Naive thymus-derived CD8-positive, alpha-beta T cell (primary cell): ENCODE results near the gene ATP11A. TPM values are rescaled to one million over a fixed set of nuclear protein-coding genes. Genes with fewer than 3 reads are reported as not detected.
"Not testable (repeated sequence)": the region's sequence is repeated elsewhere in the genome, so short reads cannot be mapped to it uniquely, and the experiment has no call there.

ENCODE experiments used
- ATAC-seq, 2 donors: fragments of 150-1000 bp; cut with Tn5 transposase in 1 of 2; sonication (Bioruptor Pico), chemical (Tn5 transposase) in 1 of 2; 1 replicate in 1 of 2; 2 replicates in 1 of 2; pipeline ENCODE4 v1.10.0; 2021; ENCODE audit warnings: mild to moderate bottlenecking in 2 of 2, moderate library complexity in 2 of 2
- POLR2A ChIA-PET: fragments of 350-600 bp; sonication (Branson Sonifier 250); formaldehyde crosslinking; loops from one replicate; lab custom pipeline; 2021; ENCODE audit warnings: antibody characterized with exemption; lab: Charles Lee
- DNase-seq, 10 donors: peaks; one replicate each; pipeline versions ENCODE4 v3.0.0 to v3.0.0-alpha.2; 2020 to 2022
- H3K27ac Mint-ChIP-seq, 10 donors: one replicate each; pipeline ENCODE4 v1.8.0; 2020 to 2022; ENCODE audit warnings: mild to moderate bottlenecking in 10 of 10, mixed read lengths in 10 of 10, moderate library complexity in 4 of 10, inconsistent platforms in 1 of 10
- H3K27me3 Mint-ChIP-seq, 5 donors: one replicate each; pipeline ENCODE4 v1.8.0; 2021 to 2022; ENCODE audit warnings: mixed read lengths in 5 of 5
- H3K36me3 Mint-ChIP-seq, 3 donors: one replicate each; pipeline ENCODE4 v1.8.0; 2020 to 2022; ENCODE audit warnings: mixed read lengths in 3 of 3, mild to moderate bottlenecking in 2 of 3, inconsistent platforms in 1 of 3
- H3K4me1 Mint-ChIP-seq, 4 donors: one replicate each; pipeline ENCODE4 v1.8.0; 2021 to 2022; ENCODE audit warnings: mixed read lengths in 4 of 4
- H3K4me3 Mint-ChIP-seq, 10 donors: one replicate each; pipeline ENCODE4 v1.8.0; 2020 to 2022; ENCODE audit warnings: mild to moderate bottlenecking in 10 of 10, mixed read lengths in 10 of 10, moderate library complexity in 6 of 10, inconsistent platforms in 1 of 10
- H3K9me3 Mint-ChIP-seq, 9 donors: one replicate each; pipeline ENCODE4 v1.8.0; 2020 to 2022; ENCODE audit warnings: mixed read lengths in 9 of 9, mild to moderate bottlenecking in 3 of 9, inconsistent platforms in 1 of 9, moderate library complexity in 1 of 9
- polyA plus RNA-seq, 3 donors: library from polyadenylated mRNA; unstranded; fragments of 300-500 nt; fragmentation: Illumina TruSeq; gene quantifications; one replicate each; pipeline ENCODE4 v1.2.3, GENCODE V29; 2021
- total RNA-seq, 8 experiments: library from RNA in 2 of 8; stranded (reverse) in 2 of 8; gene quantifications; one replicate each; pipeline ENCODE4 v1.2.3 and lab custom pipeline; 2021 to 2026

Gene ATP11A
- total and polyA plus RNA-seq, 5 experiments from 2014 or later, result 0.76 to 23.9 (median 3.1) TPM

DNA sequence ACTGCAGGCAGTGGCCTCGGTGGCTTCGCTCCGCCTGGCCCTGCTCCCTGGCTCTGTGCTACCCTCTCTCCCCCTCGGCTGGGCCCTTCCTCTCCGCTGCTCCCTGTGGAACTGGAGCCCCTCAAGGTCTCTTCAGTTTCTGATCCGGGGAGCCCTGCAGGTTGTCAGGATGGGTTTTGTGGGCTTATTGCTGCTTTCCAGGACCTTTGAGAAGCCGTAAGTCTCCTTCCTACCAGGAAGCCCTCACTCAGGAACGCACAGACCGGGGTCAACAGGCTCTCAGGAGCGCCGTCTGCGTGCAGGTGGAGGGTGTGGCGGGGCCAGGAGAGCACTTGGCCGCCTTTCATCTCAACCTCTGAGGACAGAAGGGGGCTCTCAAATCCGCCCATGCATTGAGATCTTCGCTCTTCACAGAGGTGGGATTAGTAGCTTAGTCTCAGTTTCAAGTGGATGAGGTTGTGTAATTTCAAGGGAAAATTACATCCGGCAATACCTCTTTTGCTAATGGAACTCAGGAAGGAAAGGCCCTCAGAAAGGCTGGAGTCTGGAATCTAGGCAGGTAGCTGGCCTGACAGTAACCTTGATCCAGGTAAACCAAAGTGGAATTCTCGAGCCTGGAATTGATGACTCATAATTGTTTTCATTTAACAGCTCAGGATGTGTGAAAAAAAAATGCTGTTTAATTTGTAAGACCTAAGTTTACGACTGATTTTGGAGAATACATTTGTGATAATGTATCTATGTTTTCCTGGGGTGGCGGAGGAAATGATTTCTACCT, 102.0 kb downstream of the ATP11A start:
- no peak for DNase-seq
- POLR2A ChIA-PET, result no interaction called here
- peaks cover 0 to 3% (median 0%) of the 10 kb centered on the region in 9 donors for H3K9me3 Mint-ChIP-seq
- no peak for ATAC-seq
- peaks cover 6 to 32% (median 24%) of the 10 kb centered on the region in 3 donors for H3K36me3 Mint-ChIP-seq
- H3K27ac Mint-ChIP-seq, result peak overlapping the region in 6 of 10 donors; percentile 31 to 63 (median 54)
- H3K4me1 Mint-ChIP-seq, result peaks cover 0 to 12% (median 8%) of the 10 kb centered on the region in 4 donors
- H3K27me3 Mint-ChIP-seq, result no peaks in the 10 kb centered on the region
- peak overlapping the region in 1 of 10 donors; percentile 1 for H3K4me3 Mint-ChIP-seq

GRCh38 chr13:112792511-112792910, 102.7 kb downstream of the ATP11A start:
- Mint-ChIP-seq H3K36me3 (peaks cover 10 to 34% (median 24%) of the 10 kb centered on the region in 3 donors), H3K9me3 (peaks cover 0 to 3% (median 0%) of the 10 kb centered on the region in 9 donors), H3K27ac (peak overlapping the region in 5 of 10 donors; percentile 31 to 63 (median 60)), H3K4me3 (peak overlapping the region in 1 of 10 donors; percentile 1), H3K27me3 (no peaks in the 10 kb centered on the region), H3K4me1 (peaks cover 0 to 12% (median 8%) of the 10 kb centered on the region in 4 donors)
- POLR2A ChIA-PET, result no interaction called here
- ATAC-seq (no peak), DNase-seq (no peak)

DNA sequence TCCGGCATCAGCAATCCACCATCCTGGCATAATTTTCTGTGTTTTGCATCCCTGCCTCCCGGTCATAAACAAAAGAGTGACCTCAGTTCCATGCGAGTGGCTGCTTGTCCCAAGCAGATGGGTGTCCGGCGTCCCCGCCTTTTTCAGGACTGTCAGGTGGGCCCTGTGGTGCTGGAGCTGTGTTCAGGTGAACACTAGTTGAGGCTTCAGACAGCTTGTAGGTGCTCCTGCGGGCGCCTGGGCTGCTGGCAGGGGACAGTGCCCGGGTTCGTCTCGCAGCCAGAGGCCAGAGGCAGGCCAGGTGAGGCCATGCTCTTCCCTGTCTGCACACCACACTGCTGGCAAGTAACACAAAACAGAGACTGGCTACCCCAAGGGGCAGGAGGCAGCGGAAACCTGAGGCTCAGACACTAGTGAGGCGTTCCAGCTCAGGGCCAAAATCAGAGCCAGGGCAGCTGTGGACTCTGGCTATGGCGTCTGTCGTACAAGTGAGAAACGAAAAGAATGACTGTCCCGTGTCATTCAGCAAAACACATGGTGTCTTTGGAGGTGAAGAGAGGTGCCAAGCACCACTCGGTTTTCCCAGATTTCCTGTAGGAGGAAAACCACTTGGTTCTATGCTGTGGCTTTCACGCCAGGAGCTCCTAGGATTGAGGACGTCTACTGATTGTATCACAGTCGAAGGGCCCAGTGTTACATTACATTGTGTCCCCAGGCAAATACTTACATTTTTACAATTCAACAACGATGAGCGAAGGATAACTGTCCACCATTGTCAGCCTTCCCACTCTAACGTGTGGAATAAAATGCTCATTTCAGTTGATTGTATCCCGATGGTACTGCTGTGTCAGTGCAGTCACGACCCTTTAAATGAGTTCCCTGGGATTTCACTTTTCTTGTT, 104.0 kb downstream of the ATP11A start:
- peaks cover 0 to 12% (median 8%) of the 10 kb centered on the region in 4 donors for H3K4me1 Mint-ChIP-seq

GRCh38 chr13:112795277-112795676, 105.4 kb downstream of the ATP11A start:
- ATAC-seq, result no peak
- Mint-ChIP-seq H3K27me3 (no peaks in the 10 kb centered on the region), H3K27ac (no peak overlapping the region), H3K9me3 (peaks cover 0 to 16% (median 4%) of the 10 kb centered on the region in 9 donors), H3K36me3 (peaks cover 23 to 33% (median 28%) of the 10 kb centered on the region in 3 donors), H3K4me3 (no peak overlapping the region), H3K4me1 (peaks cover 0 to 12% (median 8%) of the 10 kb centered on the region in 4 donors)
- DNase-seq, result no peak
- POLR2A ChIA-PET, result no interaction called here

More for the DNA sequence above, 104.0 kb downstream of the ATP11A start:
- POLR2A ChIA-PET, result no interaction called here
- peaks cover 0 to 6% (median under 1%) of the 10 kb centered on the region in 9 donors for H3K9me3 Mint-ChIP-seq
- no peak overlapping the region for H3K27ac Mint-ChIP-seq
- DNase-seq (no peak), ATAC-seq (no peak)
- H3K4me3 Mint-ChIP-seq, result no peak overlapping the region
- peaks cover 15 to 32% (median 23%) of the 10 kb centered on the region in 3 donors for H3K36me3 Mint-ChIP-seq
- H3K27me3 Mint-ChIP-seq, result no peaks in the 10 kb centered on the region

GRCh38 chr13:112796190-112796915, 106.5 kb downstream of the ATP11A start:
- H3K27me3 Mint-ChIP-seq, result no peaks in the 10 kb centered on the region
- peak overlapping the region in 1 of 10 donors; percentile 39 for H3K27ac Mint-ChIP-seq
- H3K4me3 Mint-ChIP-seq, result no peak overlapping the region
- H3K36me3 Mint-ChIP-seq, result peaks cover 23 to 33% (median 28%) of the 10 kb centered on the region in 3 donors
- DNase-seq (no peak), ATAC-seq (no peak)
- H3K4me1 Mint-ChIP-seq, result peaks cover 0 to 12% (median 8%) of the 10 kb centered on the region in 4 donors
- POLR2A ChIA-PET, result no interaction called here
- H3K9me3 Mint-ChIP-seq, result peaks cover 0 to 16% (median 4%) of the 10 kb centered on the region in 9 donors

GRCh38 chr13:112799394-112799793, 109.6 kb downstream of the ATP11A start:
- DNase-seq (no peak), ATAC-seq (no peak)
- Mint-ChIP-seq H3K9me3 (peaks cover 0 to 16% (median 4%) of the 10 kb centered on the region in 9 donors), H3K27me3 (no peaks in the 10 kb centered on the region), H3K4me3 (no peak overlapping the region), H3K27ac (peak overlapping the region in 1 of 10 donors; percentile 52), H3K36me3 (peaks cover 16 to 26% (median 17%) of the 10 kb centered on the region in 3 donors), H3K4me1 (peaks cover 0 to 3% (median under 1%) of the 10 kb centered on the region in 4 donors)
- POLR2A ChIA-PET, result no interaction called here

DNA sequence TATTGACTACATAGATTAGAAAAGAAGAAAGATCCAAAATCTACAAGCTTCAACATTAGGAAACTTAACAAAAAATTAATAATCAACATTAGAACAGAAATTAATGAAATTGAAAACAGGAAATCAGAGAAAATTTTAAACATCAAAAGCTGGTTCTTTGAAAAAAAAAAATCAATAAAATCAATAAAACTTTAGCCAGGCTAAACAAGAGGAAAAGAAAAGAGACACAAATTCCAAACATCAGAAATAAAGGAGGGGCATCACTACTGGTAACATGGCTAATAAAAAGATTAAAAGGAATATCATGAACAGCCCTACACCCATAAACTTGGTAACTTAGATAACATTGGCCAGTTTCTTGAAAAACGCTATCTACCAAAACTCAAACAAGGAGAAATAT, 110.2 kb downstream of the ATP11A start:
- Mint-ChIP-seq H3K4me3 (no peak overlapping the region), H3K9me3 (peaks cover 0 to 16% (median 4%) of the 10 kb centered on the region in 9 donors), H3K27ac (no peak overlapping the region), H3K36me3 (peaks cover 14 to 26% (median 17%) of the 10 kb centered on the region in 3 donors), H3K27me3 (no peaks in the 10 kb centered on the region), H3K4me1 (peaks cover 0 to 5% (median 2%) of the 10 kb centered on the region in 4 donors)
- DNase-seq, result no peak
- POLR2A ChIA-PET, result no interaction called here
- no peak for ATAC-seq

- H3K4me1 Mint-ChIP-seq, H3K4me3 Mint-ChIP-seq, DNase-seq, ATAC-seq, POLR2A ChIA-PET, H3K27me3 Mint-ChIP-seq, H3K27ac Mint-ChIP-seq: not testable (repeated sequence)
- H3K36me3 Mint-ChIP-seq, result peaks cover 17 to 24% (median 20%) of the 10 kb centered on the region in 3 donors
- H3K9me3 Mint-ChIP-seq, result peaks cover 0 to 16% (median 4%) of the 10 kb centered on the region in 9 donors
These were observed 111.0 kb downstream of the ATP11A start for GRCh38 chr13:112800807-112801206.

GRCh38 chr13:112802802-112803195, 113.0 kb downstream of the ATP11A start:
- POLR2A ChIA-PET, result no interaction called here
- Mint-ChIP-seq H3K27ac (no peak overlapping the region), H3K4me1 (peaks cover 0 to 5% (median 2%) of the 10 kb centered on the region in 4 donors), H3K9me3 (peaks cover 0 to 16% (median 4%) of the 10 kb centered on the region in 9 donors), H3K27me3 (no peaks in the 10 kb centered on the region), H3K36me3 (peaks cover 11 to 25% (median 21%) of the 10 kb centered on the region in 3 donors), H3K4me3 (no peak overlapping the region)
- DNase-seq, result no peak
- ATAC-seq, result no peak

DNA sequence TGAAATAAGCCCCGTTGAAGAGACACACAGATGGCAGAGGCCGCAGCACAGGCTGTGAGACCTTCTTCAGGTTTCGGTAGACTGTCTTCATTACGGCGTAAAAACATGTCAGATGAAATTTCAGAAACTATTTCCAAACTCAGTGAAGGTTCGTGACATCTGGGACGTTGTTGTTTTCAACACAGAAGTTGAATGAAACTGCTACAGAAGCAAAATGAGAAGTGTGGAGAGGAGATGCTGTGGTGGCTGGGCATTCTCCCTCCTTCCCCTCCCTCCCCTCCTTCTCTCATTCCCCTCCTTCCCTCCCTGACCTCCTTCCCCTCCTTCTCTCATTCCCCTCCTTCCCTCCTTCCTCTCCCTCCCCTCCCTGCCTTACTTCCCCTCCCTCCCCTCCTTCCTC, 113.6 kb downstream of the ATP11A start:
- Mint-ChIP-seq H3K4me1 (peaks cover 0 to 5% (median 2%) of the 10 kb centered on the region in 4 donors), H3K9me3 (peaks cover 0 to 13% (median 4%) of the 10 kb centered on the region in 9 donors), H3K27me3 (no peaks in the 10 kb centered on the region), H3K27ac (peak overlapping the region in 1 of 10 donors; percentile 51), H3K36me3 (peaks cover 11 to 25% (median 21%) of the 10 kb centered on the region in 3 donors), H3K4me3 (no peak overlapping the region)
- DNase-seq (no peak), ATAC-seq (no peak)
- POLR2A ChIA-PET, result no interaction called here

DNA sequence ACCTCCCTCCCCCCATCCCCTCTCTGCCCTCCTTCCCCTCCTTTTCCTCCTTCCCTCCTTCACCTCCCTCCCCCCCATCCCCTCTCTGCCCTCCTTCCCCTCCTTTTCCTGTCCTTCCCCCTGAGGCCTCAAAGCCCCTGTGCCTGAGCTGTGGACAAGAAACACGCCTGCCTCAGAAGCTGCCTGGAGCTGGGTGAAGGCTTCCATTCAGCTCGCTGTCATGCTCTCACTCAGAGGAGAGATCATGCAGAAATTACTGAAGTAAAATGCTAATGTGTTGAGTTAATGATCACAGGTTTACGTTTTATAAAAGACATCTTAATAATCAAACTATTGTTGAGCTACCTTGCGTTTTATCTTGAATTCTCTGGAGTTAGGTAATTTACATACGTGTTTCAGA, 114.5 kb downstream of the ATP11A start:
- DNase-seq (no peak), ATAC-seq (no peak)
- Mint-ChIP-seq H3K27ac (peak overlapping the region in 3 of 10 donors; percentile 52 to 60 (median 56)), H3K4me1 (peaks cover 0 to 5% (median 3%) of the 10 kb centered on the region in 4 donors), H3K9me3 (peaks cover 0 to 4% (median 0%) of the 10 kb centered on the region in 9 donors), H3K27me3 (no peaks in the 10 kb centered on the region), H3K36me3 (peaks cover 2 to 24% (median 17%) of the 10 kb centered on the region in 3 donors), H3K4me3 (no peak overlapping the region)
- POLR2A ChIA-PET, result no interaction called here
